Liver (tissue), 3 donors: ENCODE measurements around the gene FMO1.

Source experiments
- ATF3 ChIP-seq: IDR thresholded peaks from 2 replicates; pipeline ENCODE4 v1.6.1; 2016; ENCODE audit warnings: antibody characterized with exemption
- JUND ChIP-seq, 2 donors: IDR thresholded peaks; 2 replicates each; pipeline ENCODE4 v1.6.1; 2016; ENCODE audit warnings: antibody characterized with exemption in 2 of 2
- MAX ChIP-seq: IDR thresholded peaks from 2 replicates; pipeline ENCODE4 v1.6.1; 2016; ENCODE audit warnings: antibody characterized with exemption
- SP1 ChIP-seq: IDR thresholded peaks from 2 replicates; pipeline ENCODE4 v1.6.1; 2018; ENCODE audit warnings: antibody characterized with exemption, mild to moderate bottlenecking
- TAF1 ChIP-seq: conservative IDR thresholded peaks from 2 replicates; pipeline ENCODE4 v1.6.1; 2016; ENCODE audit warnings: antibody characterized with exemption, mild to moderate bottlenecking
- YY1 ChIP-seq: IDR thresholded peaks from 2 replicates; pipeline ENCODE4 v1.6.1; 2016; ENCODE audit warnings: antibody characterized with exemption, mild to moderate bottlenecking
- TF ChIP-seq, protein P1 (sequence below): IDR thresholded peaks from 2 replicates; pipeline ENCODE4 v1.6.1; 2016; ENCODE audit warnings: antibody characterized with exemption, mild to moderate bottlenecking
- TF ChIP-seq, protein P2 (sequence below): fragments of 150-350 bp; IDR thresholded peaks from 2 replicates; pipeline ENCODE4 v1.5.1; 2017; ENCODE audit warnings: improper control_type of control experiment, low read depth, low read length; ENCODE audit not compliant: missing input control
- donor health status: healthy.
- donor health status: healthy.

- TF ChIP-seq MAX (no peak), JUND (IDR thresholded peaks at IDR 0.05) (no peak), YY1 (no peak), TAF1 (no peak), SP1 (no peak), ATF3 (no peak)
- TF ChIP-seq, protein P1, sequence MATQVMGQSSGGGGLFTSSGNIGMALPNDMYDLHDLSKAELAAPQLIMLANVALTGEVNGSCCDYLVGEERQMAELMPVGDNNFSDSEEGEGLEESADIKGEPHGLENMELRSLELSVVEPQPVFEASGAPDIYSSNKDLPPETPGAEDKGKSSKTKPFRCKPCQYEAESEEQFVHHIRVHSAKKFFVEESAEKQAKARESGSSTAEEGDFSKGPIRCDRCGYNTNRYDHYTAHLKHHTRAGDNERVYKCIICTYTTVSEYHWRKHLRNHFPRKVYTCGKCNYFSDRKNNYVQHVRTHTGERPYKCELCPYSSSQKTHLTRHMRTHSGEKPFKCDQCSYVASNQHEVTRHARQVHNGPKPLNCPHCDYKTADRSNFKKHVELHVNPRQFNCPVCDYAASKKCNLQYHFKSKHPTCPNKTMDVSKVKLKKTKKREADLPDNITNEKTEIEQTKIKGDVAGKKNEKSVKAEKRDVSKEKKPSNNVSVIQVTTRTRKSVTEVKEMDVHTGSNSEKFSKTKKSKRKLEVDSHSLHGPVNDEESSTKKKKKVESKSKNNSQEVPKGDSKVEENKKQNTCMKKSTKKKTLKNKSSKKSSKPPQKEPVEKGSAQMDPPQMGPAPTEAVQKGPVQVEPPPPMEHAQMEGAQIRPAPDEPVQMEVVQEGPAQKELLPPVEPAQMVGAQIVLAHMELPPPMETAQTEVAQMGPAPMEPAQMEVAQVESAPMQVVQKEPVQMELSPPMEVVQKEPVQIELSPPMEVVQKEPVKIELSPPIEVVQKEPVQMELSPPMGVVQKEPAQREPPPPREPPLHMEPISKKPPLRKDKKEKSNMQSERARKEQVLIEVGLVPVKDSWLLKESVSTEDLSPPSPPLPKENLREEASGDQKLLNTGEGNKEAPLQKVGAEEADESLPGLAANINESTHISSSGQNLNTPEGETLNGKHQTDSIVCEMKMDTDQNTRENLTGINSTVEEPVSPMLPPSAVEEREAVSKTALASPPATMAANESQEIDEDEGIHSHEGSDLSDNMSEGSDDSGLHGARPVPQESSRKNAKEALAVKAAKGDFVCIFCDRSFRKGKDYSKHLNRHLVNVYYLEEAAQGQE: no peak
- TF ChIP-seq, protein P2, sequence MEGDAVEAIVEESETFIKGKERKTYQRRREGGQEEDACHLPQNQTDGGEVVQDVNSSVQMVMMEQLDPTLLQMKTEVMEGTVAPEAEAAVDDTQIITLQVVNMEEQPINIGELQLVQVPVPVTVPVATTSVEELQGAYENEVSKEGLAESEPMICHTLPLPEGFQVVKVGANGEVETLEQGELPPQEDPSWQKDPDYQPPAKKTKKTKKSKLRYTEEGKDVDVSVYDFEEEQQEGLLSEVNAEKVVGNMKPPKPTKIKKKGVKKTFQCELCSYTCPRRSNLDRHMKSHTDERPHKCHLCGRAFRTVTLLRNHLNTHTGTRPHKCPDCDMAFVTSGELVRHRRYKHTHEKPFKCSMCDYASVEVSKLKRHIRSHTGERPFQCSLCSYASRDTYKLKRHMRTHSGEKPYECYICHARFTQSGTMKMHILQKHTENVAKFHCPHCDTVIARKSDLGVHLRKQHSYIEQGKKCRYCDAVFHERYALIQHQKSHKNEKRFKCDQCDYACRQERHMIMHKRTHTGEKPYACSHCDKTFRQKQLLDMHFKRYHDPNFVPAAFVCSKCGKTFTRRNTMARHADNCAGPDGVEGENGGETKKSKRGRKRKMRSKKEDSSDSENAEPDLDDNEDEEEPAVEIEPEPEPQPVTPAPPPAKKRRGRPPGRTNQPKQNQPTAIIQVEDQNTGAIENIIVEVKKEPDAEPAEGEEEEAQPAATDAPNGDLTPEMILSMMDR: no peak
Observed at GRCh38 chr1:171220081-171220420, 28.2 kb upstream of the FMO1 start.
